ENCODE results near the gene CRADD. TPM values are rescaled to one million over a fixed set of nuclear protein-coding genes. Genes with fewer than 3 reads are reported as not detected.

The CRADD gene
- total and polyA plus RNA-seq, 2 of the 4 experiments (the other 2 are of a cell fraction): 11.1 to 14.0 TPM

GRCh38 chr12:93838193-93838592 lies 161.0 kb downstream of the CRADD start:
- WGBS, 2 experiments (ENCODE audit: extremely low coverage in 2 of 2, insufficient read length in 1 of 2): 17% methylated on average over 1 of the region's 3 CpGs; no CpG with 5 or more reads in 1 of the 2 experiments
- H3K27ac ChIP-seq (ENCODE audit: insufficient read depth, low read length): no peak overlapping the region
- H3K14ac ChIP-seq (replicated peaks; ENCODE audit: low read depth, low read length): 0 out of 2 replicates have a peak overlapping the region, but pooled peaks have one; percentile 48
- H2AFZ ChIP-seq (replicated peaks; ENCODE audit: low read length, poor library complexity): no peak overlapping the region
- peak overlapping the region; percentile 17 for H2AK9ac ChIP-seq (replicated peaks; ENCODE audit: low read depth, low read length, poor library complexity)
- no peak for ATAC-seq (ENCODE audit: low read depth)
- H3K23ac ChIP-seq (ENCODE audit: low read depth, low read length): no peak overlapping the region; the same call in 1 of the 2 replicates
- H4K20me1 ChIP-seq (ENCODE audit: insufficient read depth, low read length): no peaks in the 10 kb centered on the region
- no peak for DNase-seq
- peak overlapping the region in 1 of 2 experiments; percentile 38; a peak in 1 of 4 replicates for H4K8ac ChIP-seq (ENCODE audit: low read depth in 2 of 2, low read length in 2 of 2)
- peaks cover 2% of the 10 kb centered on the region; the same call in 1 of the 2 replicates for H3K4me1 ChIP-seq (ENCODE audit: control insufficient read depth, insufficient read depth, low read length)
- H2AK5ac ChIP-seq (ENCODE audit: low read depth, low read length): peak overlapping the region; percentile 84; the same call in 1 of the 2 replicates
- dilution Hi-C loops (cut with HindIII; ENCODE audit: low sequenced_read_pairs, unreplicated experiment): no loop called here
- intact Hi-C loops (cut with micrococcal nuclease): no loop called here
- TF ChIP-seq BHLHE40 (IDR thresholded peaks at IDR 0.05; ENCODE audit: low read depth, low read length): no peak
- no peak for TF ChIP-seq CHD1 (IDR thresholded peaks at IDR 0.05; ENCODE audit: low read depth, low read length)
- no peak for TF ChIP-seq MAZ (IDR thresholded peaks at IDR 0.05; ENCODE audit: borderline replicate concordance, low read depth, low read length)
- TF ChIP-seq MXI1 (IDR thresholded peaks at IDR 0.05; ENCODE audit: borderline replicate concordance, low read depth, low read length): no peak
- no peak for TF ChIP-seq POLR2A (IDR thresholded peaks at IDR 0.05; ENCODE audit: low read depth, low read length)
- H3K4me3 ChIP-seq (ENCODE audit: insufficient read depth, low read depth, low read length): no peak overlapping the region
- H4K91ac ChIP-seq (ENCODE audit: insufficient read depth, low read depth, low read length): peak overlapping the region; percentile 51
- no peak overlapping the region for H2BK5ac ChIP-seq (ENCODE audit: low read depth, low read length, poor library complexity, severe bottlenecking)
- no peak overlapping the region for H3K4me2 ChIP-seq (ENCODE audit: low read depth, low read length)
- peaks cover 11% of the 10 kb centered on the region; the same call in 1 of the 2 replicates for H3K9me1 ChIP-seq (ENCODE audit: insufficient read depth, low read length)
- no peaks in the 10 kb centered on the region for H3K36me3 ChIP-seq (ENCODE audit: control insufficient read depth, insufficient read depth, low read length)
- ChIA-PET CTCF (interaction anchor here (0.7 kb wide), 1 partner anchor 64 kb away, joined by 6 read pairs; no protein-coding TSS in a partner anchor), POLR2A (ENCODE audit: unreplicated experiment) (no interaction called here)
- peak overlapping the region; percentile 73; the same call in 1 of the 2 replicates for H3K4ac ChIP-seq (ENCODE audit: low read depth, low read length)
- no peak overlapping the region for H3K18ac ChIP-seq (ENCODE audit: low read depth, low read length)
- BruUV-seq (replicated peaks): no TSS peak
- peak overlapping the region; percentile 45; the same call in 1 of the 2 replicates for H2BK120ac ChIP-seq (ENCODE audit: low read depth, low read length)
- H2BK15ac ChIP-seq (ENCODE audit: low read depth, low read length): 0 out of 3 replicates have a peak overlapping the region, but pooled peaks have one; percentile 71
- no peak overlapping the region for H2BK20ac ChIP-seq (ENCODE audit: low read depth, low read length)
- H3K79me1 ChIP-seq (ENCODE audit: low read depth in 1 of 2, low read length in 2 of 2): peaks cover 0 to 8% of the 10 kb centered on the region in 2 experiments; a peak in 1 of 4 replicates
- H3K9me3 ChIP-seq (ENCODE audit: control insufficient read depth, insufficient read depth, low read length): no peaks in the 10 kb centered on the region
- peak overlapping the region; percentile 23; the same call in 1 of the 2 replicates for H4K5ac ChIP-seq (ENCODE audit: low read depth, low read length)
- H3K56ac ChIP-seq (ENCODE audit: extremely low read depth, insufficient read depth, low read length): no peak overlapping the region; the same call in 1 of the 2 replicates
- H3K9ac ChIP-seq (ENCODE audit: low read depth, low read length): no peak overlapping the region
- in situ Hi-C loops (cut with MboI; ENCODE audit: low sequenced_read_pairs): no loop called here
- H3K27me3 ChIP-seq (ENCODE audit: control insufficient read depth, insufficient read depth, low read length): no peaks in the 10 kb centered on the region

All from IMR-90 (cell line).